NCI-H226 (cell line): Measurements from ENCODE around the gene KCND2.
"Not testable (repeated sequence)": the region's sequence is repeated elsewhere in the genome, so short reads cannot be mapped to it uniquely, and the experiment has no call there.

Source experiments
- DNase-seq: peaks from one replicate; pipeline ENCODE4 v3.0.0-alpha.2; 2015

Gene KCND2

GRCh38 chr7:120272701-120273475, at the start of gene KCND2:
Gene KCND2, plus strand, starts transcription at chr7:120273175.
- DNase-seq, result no peak

- no peak for DNase-seq
These were observed 46.8 kb upstream of the KCND2 start for GRCh38 chr7:120226188-120226587.

GRCh38 chr7:120227255-120227654, 45.7 kb upstream of the KCND2 start:
- DNase-seq, result no peak

- DNase-seq, result no peak
These were observed 43.9 kb upstream of the KCND2 start for GRCh38 chr7:120229084-120229483.

GRCh38 chr7:120233338-120233737, 39.6 kb upstream of the KCND2 start:
- no peak for DNase-seq

- DNase-seq, result not testable (repeated sequence)
These were observed 32.6 kb upstream of the KCND2 start for GRCh38 chr7:120240350-120240749.

GRCh38 chr7:120241973-120242372, 31.0 kb upstream of the KCND2 start:
- DNase-seq, result no peak

- no peak for DNase-seq
These were observed 18.1 kb upstream of the KCND2 start for GRCh38 chr7:120254845-120255244.

- no peak for DNase-seq
These were observed 16.5 kb upstream of the KCND2 start for GRCh38 chr7:120256344-120257070.

GRCh38 chr7:120259386-120259785, 13.6 kb upstream of the KCND2 start:
- DNase-seq, result peak; percentile 70

GRCh38 chr7:120260111-120260510, 12.9 kb upstream of the KCND2 start:
- no peak for DNase-seq

GRCh38 chr7:120272261-120272660, 714 bp upstream of the KCND2 start:
- peak; percentile 48 for DNase-seq

GRCh38 chr7:120273476-120273975, 551 bp downstream of the KCND2 start:
- DNase-seq, result peak; percentile 20

- no peak for DNase-seq
These were observed 1.5 kb downstream of the KCND2 start for GRCh38 chr7:120274482-120274881.

GRCh38 chr7:120274899-120275298, 1.9 kb downstream of the KCND2 start:
- DNase-seq, result no peak

- DNase-seq, result no peak
These were observed 3.7 kb downstream of the KCND2 start for GRCh38 chr7:120276720-120277119.

GRCh38 chr7:120278773-120279172, 5.8 kb downstream of the KCND2 start:
- DNase-seq, result no peak

GRCh38 chr7:120280743-120281142, 7.8 kb downstream of the KCND2 start:
- peak; percentile 47 for DNase-seq

GRCh38 chr7:120293027-120293426, 20.1 kb downstream of the KCND2 start:
- no peak for DNase-seq

- no peak for DNase-seq
These were observed 29.2 kb downstream of the KCND2 start for GRCh38 chr7:120302190-120302589.

GRCh38 chr7:120303105-120303504, 30.1 kb downstream of the KCND2 start:
- no peak for DNase-seq

- no peak for DNase-seq
These were observed 31.7 kb downstream of the KCND2 start for GRCh38 chr7:120304674-120305073.

- DNase-seq, result no peak
These were observed 35.1 kb downstream of the KCND2 start for GRCh38 chr7:120307991-120308545.
